ENCODE results near the gene MEIS1.

DNA sequence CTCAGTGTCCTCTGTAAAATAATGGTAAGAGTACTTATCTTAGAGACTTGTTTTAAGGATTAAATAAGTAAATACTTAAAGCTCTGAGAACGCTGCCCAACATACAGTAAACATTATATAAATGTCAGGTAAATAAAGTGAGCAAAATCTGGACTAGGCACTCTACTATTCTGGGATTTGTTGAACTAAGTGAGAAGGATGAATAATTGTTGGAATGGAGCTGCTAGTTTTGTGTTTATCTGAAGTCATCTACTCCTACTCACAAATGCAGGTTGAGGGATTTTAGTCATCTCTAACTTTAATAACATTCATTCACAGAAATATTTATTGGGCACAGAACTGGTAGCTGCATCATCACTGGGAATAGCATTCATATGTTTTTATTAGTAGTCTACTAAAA lies 103.4 kb downstream of the MEIS1 start:
- TF ChIP-seq EZH2 (IDR thresholded peaks at IDR 0.05; ENCODE audit: insufficient read depth, poor library complexity, severe bottlenecking) = no peak
- no peak for TF ChIP-seq EZH2phosphoT487 (IDR thresholded peaks at IDR 0.05; ENCODE audit: insufficient read depth, low read depth)

Data from GM23248 (cell line).